ENCODE measurements around the gene LCP2. TPM values are rescaled to one million over a fixed set of nuclear protein-coding genes. Genes with fewer than 3 reads are reported as not detected.

Gene LCP2
- polyA plus RNA-seq, 2 donors: 2.4 to 2.6 TPM

- no peaks in the 10 kb centered on the region for H3K27me3 ChIP-seq (ENCODE audit: control insufficient read depth in 1 of 2, insufficient read depth in 2 of 2, low read length in 2 of 2)
- 92 to 94% methylated on average over 27 of the region's 27 CpGs for WGBS, 2 donors
- H3K9me3 ChIP-seq (ENCODE audit: control insufficient read depth in 2 of 2, insufficient read depth in 1 of 2, low read depth in 1 of 2, low read length in 1 of 2): no peaks in the 10 kb centered on the region
- H3K4me3 ChIP-seq (ENCODE audit: low read depth in 1 of 2, low read length in 2 of 2): no peak within 1 kb of the TSS
- no peaks in the 10 kb centered on the region for H3K36me3 ChIP-seq (ENCODE audit: control insufficient read depth in 2 of 2, insufficient read depth in 2 of 2, low read length in 1 of 2)
- H3K4me1 ChIP-seq (ENCODE audit: control insufficient read depth in 2 of 2, insufficient read depth in 2 of 2, low read length in 1 of 2): no peaks in the 10 kb centered on the region
- H3K27ac ChIP-seq (ENCODE audit: low read depth in 2 of 2, low read length in 1 of 2): no peak within 1 kb of the TSS
These were observed 64.8 kb downstream of the LCP2 start, which contains the start of gene C5orf58 for GRCh38 chr5:170232786-170233185. TSS of gene C5orf58 (plus strand) at chr5:170232985. CDS start at chr5:170234977, 1,992 bp downstream.

DNA sequence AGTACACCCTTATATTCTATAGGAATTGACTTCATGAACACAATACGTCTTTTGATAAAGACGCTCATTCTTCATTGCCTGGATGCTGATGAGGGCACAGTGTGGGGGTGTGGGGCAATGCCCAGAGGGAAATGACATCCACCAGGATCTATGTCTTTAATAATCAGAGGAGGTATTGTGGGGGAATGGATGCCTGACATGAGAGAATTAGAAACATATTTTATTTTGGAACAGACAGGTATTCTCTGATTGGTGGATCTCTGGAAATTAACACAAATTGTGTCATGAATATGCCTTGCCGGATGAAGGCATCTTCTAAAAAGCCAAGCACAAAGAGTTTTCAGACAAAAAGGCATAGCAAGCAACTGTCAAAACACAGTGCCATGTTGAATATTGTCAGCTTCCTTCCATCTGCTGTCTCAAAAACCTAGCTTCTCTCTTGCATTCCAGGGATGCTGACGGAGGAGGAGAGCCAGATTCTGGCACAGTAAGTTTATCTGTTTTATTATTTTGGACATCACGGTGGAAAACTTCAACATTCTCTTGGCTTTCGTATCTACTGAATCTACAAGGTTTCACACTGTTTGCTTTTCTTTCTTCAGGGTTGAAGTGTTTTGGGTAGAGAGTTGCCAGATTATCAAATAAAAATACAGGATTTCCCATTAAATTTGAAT, 68.7 kb downstream of the LCP2 start:
- no peaks in the 10 kb centered on the region for H3K9me3 ChIP-seq (ENCODE audit: control insufficient read depth in 2 of 2, insufficient read depth in 1 of 2, low read depth in 1 of 2, low read length in 1 of 2)
- 70 to 75% methylated on average over 6 of the region's 6 CpGs for WGBS, 2 donors
- H3K36me3 ChIP-seq (ENCODE audit: control insufficient read depth in 2 of 2, insufficient read depth in 2 of 2, low read length in 1 of 2): no peaks in the 10 kb centered on the region
- H3K4me1 ChIP-seq (ENCODE audit: control insufficient read depth in 2 of 2, insufficient read depth in 2 of 2, low read length in 1 of 2): no peaks in the 10 kb centered on the region
- no peak overlapping the region for H3K27ac ChIP-seq (ENCODE audit: low read depth in 2 of 2, low read length in 1 of 2)
- no peak overlapping the region for H3K4me3 ChIP-seq (ENCODE audit: low read depth in 1 of 2, low read length in 2 of 2)
- H3K27me3 ChIP-seq (ENCODE audit: control insufficient read depth in 1 of 2, insufficient read depth in 2 of 2, low read length in 2 of 2): no peaks in the 10 kb centered on the region

GRCh38 chr5:170226661-170227060, 70.9 kb downstream of the LCP2 start:
- no peaks in the 10 kb centered on the region for H3K36me3 ChIP-seq (ENCODE audit: control insufficient read depth in 2 of 2, insufficient read depth in 2 of 2, low read length in 1 of 2)
- whole genome bisulfite sequencing, 2 donors: 65 to 70% methylated on average over 2 of the region's 2 CpGs
- H3K9me3 ChIP-seq (ENCODE audit: control insufficient read depth in 2 of 2, insufficient read depth in 1 of 2, low read depth in 1 of 2, low read length in 1 of 2): no peaks in the 10 kb centered on the region
- H3K4me3 ChIP-seq (ENCODE audit: low read depth in 1 of 2, low read length in 2 of 2): no peak overlapping the region
- no peak overlapping the region for H3K27ac ChIP-seq (ENCODE audit: low read depth in 2 of 2, low read length in 1 of 2)
- H3K27me3 ChIP-seq (ENCODE audit: control insufficient read depth in 1 of 2, insufficient read depth in 2 of 2, low read length in 2 of 2): no peaks in the 10 kb centered on the region
- no peaks in the 10 kb centered on the region for H3K4me1 ChIP-seq (ENCODE audit: control insufficient read depth in 2 of 2, insufficient read depth in 2 of 2, low read length in 1 of 2)

GRCh38 chr5:170226129-170226615, 71.4 kb downstream of the LCP2 start:
- no peak overlapping the region for H3K4me3 ChIP-seq (ENCODE audit: low read depth in 1 of 2, low read length in 2 of 2)
- no peaks in the 10 kb centered on the region for H3K36me3 ChIP-seq (ENCODE audit: control insufficient read depth in 2 of 2, insufficient read depth in 2 of 2, low read length in 1 of 2)
- no peak overlapping the region for H3K27ac ChIP-seq (ENCODE audit: low read depth in 2 of 2, low read length in 1 of 2)
- no peaks in the 10 kb centered on the region for H3K9me3 ChIP-seq (ENCODE audit: control insufficient read depth in 2 of 2, insufficient read depth in 1 of 2, low read depth in 1 of 2, low read length in 1 of 2)
- 79 to 83% methylated on average over 9 of the region's 9 CpGs for WGBS, 2 donors
- no peaks in the 10 kb centered on the region for H3K27me3 ChIP-seq (ENCODE audit: control insufficient read depth in 1 of 2, insufficient read depth in 2 of 2, low read length in 2 of 2)
- H3K4me1 ChIP-seq (ENCODE audit: control insufficient read depth in 2 of 2, insufficient read depth in 2 of 2, low read length in 1 of 2): no peaks in the 10 kb centered on the region

- no peak overlapping the region for H3K27ac ChIP-seq (ENCODE audit: low read depth in 2 of 2, low read length in 1 of 2)
- no peak overlapping the region for H3K4me3 ChIP-seq (ENCODE audit: low read depth in 1 of 2, low read length in 2 of 2)
- WGBS, 2 donors: 53 to 54% methylated on average over 7 of the region's 7 CpGs
These were observed 72.0 kb downstream of the LCP2 start for GRCh38 chr5:170225326-170226128.

DNA sequence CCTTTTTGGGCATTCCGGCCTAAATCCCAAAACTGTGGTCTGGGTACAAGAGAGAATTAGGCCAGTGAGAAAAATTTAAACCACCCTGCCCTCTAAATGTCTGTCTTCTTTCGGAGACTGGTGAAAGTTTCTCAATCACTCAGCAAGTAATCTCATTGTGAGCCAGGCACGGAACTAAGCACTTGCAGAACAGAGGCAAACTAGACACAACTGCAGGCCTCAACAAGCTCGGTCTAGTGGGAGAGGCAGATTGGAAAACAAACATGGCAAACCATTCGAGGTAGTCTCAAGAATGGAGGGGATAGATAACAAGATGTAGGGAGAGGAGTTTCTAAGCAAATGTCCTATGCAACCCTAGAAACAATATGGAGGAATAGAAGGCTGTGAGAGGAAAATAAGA, 73.7 kb downstream of the LCP2 start:
- Histone ChIP-seq H3K36me3 (ENCODE audit: control insufficient read depth in 2 of 2, insufficient read depth in 2 of 2, low read length in 1 of 2) (no peaks in the 10 kb centered on the region), H3K27ac (ENCODE audit: low read depth in 2 of 2, low read length in 1 of 2) (no peak overlapping the region), H3K9me3 (ENCODE audit: control insufficient read depth in 2 of 2, insufficient read depth in 1 of 2, low read depth in 1 of 2, low read length in 1 of 2) (no peaks in the 10 kb centered on the region), H3K4me1 (ENCODE audit: control insufficient read depth in 2 of 2, insufficient read depth in 2 of 2, low read length in 1 of 2) (peaks cover 0 to 2% of the 10 kb centered on the region in 2 donors), H3K27me3 (ENCODE audit: control insufficient read depth in 1 of 2, insufficient read depth in 2 of 2, low read length in 2 of 2) (no peaks in the 10 kb centered on the region), H3K4me3 (ENCODE audit: low read depth in 1 of 2, low read length in 2 of 2) (no peak overlapping the region)
- 54 to 66% methylated on average over 5 of the region's 5 CpGs for WGBS, 2 donors

More at GRCh38 chr5:170225326-170226128, 72.0 kb downstream of the LCP2 start:
- Histone ChIP-seq H3K36me3 (ENCODE audit: control insufficient read depth in 2 of 2, insufficient read depth in 2 of 2, low read length in 1 of 2) (no peaks in the 10 kb centered on the region), H3K9me3 (ENCODE audit: control insufficient read depth in 2 of 2, insufficient read depth in 1 of 2, low read depth in 1 of 2, low read length in 1 of 2) (no peaks in the 10 kb centered on the region), H3K4me1 (ENCODE audit: control insufficient read depth in 2 of 2, insufficient read depth in 2 of 2, low read length in 1 of 2) (no peaks in the 10 kb centered on the region), H3K27me3 (ENCODE audit: control insufficient read depth in 1 of 2, insufficient read depth in 2 of 2, low read length in 2 of 2) (no peaks in the 10 kb centered on the region)

DNA sequence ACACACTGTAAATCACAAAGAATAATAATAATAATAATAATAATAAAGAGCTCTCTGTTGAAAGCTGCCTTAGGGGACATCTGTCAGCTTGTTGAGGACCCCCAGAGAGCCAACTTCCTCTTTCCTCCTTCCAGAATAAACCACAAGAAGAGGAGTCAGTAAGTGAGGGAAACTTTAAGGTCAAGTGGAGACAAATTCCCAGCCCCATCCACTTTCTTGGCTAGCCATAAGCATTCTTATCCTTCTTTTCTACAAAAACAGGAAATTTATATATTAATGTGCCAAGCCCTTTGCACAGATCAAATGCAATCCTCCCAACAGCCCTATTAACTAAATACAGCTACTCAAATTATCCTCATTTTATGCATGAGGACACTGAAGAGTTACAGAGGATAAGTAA, 74.2 kb downstream of the LCP2 start:
- Histone ChIP-seq H3K4me3 (ENCODE audit: low read depth in 1 of 2, low read length in 2 of 2) (no peak overlapping the region), H3K27me3 (ENCODE audit: control insufficient read depth in 1 of 2, insufficient read depth in 2 of 2, low read length in 2 of 2) (no peaks in the 10 kb centered on the region), H3K9me3 (ENCODE audit: control insufficient read depth in 2 of 2, insufficient read depth in 1 of 2, low read depth in 1 of 2, low read length in 1 of 2) (no peaks in the 10 kb centered on the region), H3K4me1 (ENCODE audit: control insufficient read depth in 2 of 2, insufficient read depth in 2 of 2, low read length in 1 of 2) (peaks cover 0 to 2% of the 10 kb centered on the region in 2 donors), H3K27ac (ENCODE audit: low read depth in 2 of 2, low read length in 1 of 2) (no peak overlapping the region), H3K36me3 (ENCODE audit: control insufficient read depth in 2 of 2, insufficient read depth in 2 of 2, low read length in 1 of 2) (no peaks in the 10 kb centered on the region)

GRCh38 chr5:170221327-170221741, 76.2 kb downstream of the LCP2 start:
- H3K27ac ChIP-seq (ENCODE audit: low read depth in 2 of 2, low read length in 1 of 2): no peak overlapping the region
- no peak overlapping the region for H3K4me3 ChIP-seq (ENCODE audit: low read depth in 1 of 2, low read length in 2 of 2)
- no peaks in the 10 kb centered on the region for H3K36me3 ChIP-seq (ENCODE audit: control insufficient read depth in 2 of 2, insufficient read depth in 2 of 2, low read length in 1 of 2)
- WGBS, 2 donors: 48 to 49% methylated on average over 6 of the region's 6 CpGs
- no peaks in the 10 kb centered on the region for H3K27me3 ChIP-seq (ENCODE audit: control insufficient read depth in 1 of 2, insufficient read depth in 2 of 2, low read length in 2 of 2)
- H3K9me3 ChIP-seq (ENCODE audit: control insufficient read depth in 2 of 2, insufficient read depth in 1 of 2, low read depth in 1 of 2, low read length in 1 of 2): no peaks in the 10 kb centered on the region
- peaks cover 0 to 2% of the 10 kb centered on the region in 2 donors for H3K4me1 ChIP-seq (ENCODE audit: control insufficient read depth in 2 of 2, insufficient read depth in 2 of 2, low read length in 1 of 2)

DNA sequence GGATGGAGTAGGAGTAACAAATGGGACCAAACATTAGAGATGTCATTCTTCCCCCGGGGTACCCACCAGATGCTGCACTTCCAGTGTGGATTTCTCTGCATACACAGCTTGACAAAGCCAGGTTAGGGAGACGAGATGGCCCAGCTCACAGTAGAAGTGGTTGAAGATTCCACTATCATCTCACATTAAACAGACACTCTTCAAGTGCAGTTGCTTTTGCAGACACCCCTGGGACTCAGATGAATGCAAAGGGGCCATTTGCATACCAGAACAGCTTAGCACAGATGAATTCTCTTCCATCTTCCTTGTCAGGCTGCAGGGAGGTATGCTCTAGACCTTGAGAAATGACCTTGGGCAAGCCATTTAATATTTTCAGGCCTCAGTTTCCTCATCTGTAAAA, 77.4 kb downstream of the LCP2 start:
- Histone ChIP-seq H3K36me3 (ENCODE audit: control insufficient read depth in 2 of 2, insufficient read depth in 2 of 2, low read length in 1 of 2) (no peaks in the 10 kb centered on the region), H3K27me3 (ENCODE audit: control insufficient read depth in 1 of 2, insufficient read depth in 2 of 2, low read length in 2 of 2) (no peaks in the 10 kb centered on the region), H3K4me1 (ENCODE audit: control insufficient read depth in 2 of 2, insufficient read depth in 2 of 2, low read length in 1 of 2) (peaks cover 0 to 2% of the 10 kb centered on the region in 2 donors), H3K9me3 (ENCODE audit: control insufficient read depth in 2 of 2, insufficient read depth in 1 of 2, low read depth in 1 of 2, low read length in 1 of 2) (no peaks in the 10 kb centered on the region), H3K4me3 (ENCODE audit: low read depth in 1 of 2, low read length in 2 of 2) (no peak overlapping the region), H3K27ac (ENCODE audit: low read depth in 2 of 2, low read length in 1 of 2) (no peak overlapping the region)
- 63 to 79% methylated on average over 2 of the region's 2 CpGs for WGBS, 2 donors
